Loucy (cell line): ENCODE measurements around the gene CMTM8.

ENCODE experiments used
- H2AFZ ChIP-seq: fragments of 200-600 bp; sonication (generic); 2 replicates; pipeline ENCODE4 v1.6.0; 2016; ENCODE audit warnings: antibody characterized with exemption, mild to moderate bottlenecking, low read length, moderate library complexity
- H3F3A ChIP-seq: fragments of 200-600 bp; 2 replicates; pipeline ENCODE4 v1.6.0; 2016; ENCODE audit warnings: antibody characterized with exemption, low read depth, mild to moderate bottlenecking
- H3K27me3 ChIP-seq: fragments of 200-600 bp; sonication (generic); 2 replicates; pipeline ENCODE4 v1.6.1; 2014; ENCODE audit warnings: low read length, mild to moderate bottlenecking; ENCODE audit not compliant: insufficient read depth, poor library complexity, severe bottlenecking
- H3K36me3 ChIP-seq: fragments of 200-600 bp; sonication (generic); 2 replicates; pipeline ENCODE4 v1.6.1; 2016; ENCODE audit warnings: low read length; ENCODE audit not compliant: insufficient read depth
- H3K4me1 ChIP-seq: fragments of 200-600 bp; sonication (generic); 2 replicates; pipeline ENCODE4 v1.5.1; 2014; ENCODE audit warnings: low read length, mild to moderate bottlenecking; ENCODE audit not compliant: insufficient read depth, poor library complexity, severe bottlenecking
- H3K4me2 ChIP-seq: fragments of 200-600 bp; sonication (generic); 2 replicates; pipeline ENCODE4 v1.6.0; 2014; ENCODE audit warnings: antibody characterized with exemption, low read length, low read depth, mild to moderate bottlenecking; ENCODE audit not compliant: poor library complexity, severe bottlenecking
- H3K4me3 ChIP-seq: fragments of 200-600 bp; sonication (generic); 2 replicates; pipeline ENCODE4 v1.5.1; 2014; ENCODE audit warnings: low read length, mild to moderate bottlenecking, mixed read lengths; ENCODE audit not compliant: poor library complexity, severe bottlenecking
- H3K79me2 ChIP-seq: fragments of 200-600 bp; sonication (generic); 2 replicates; pipeline ENCODE4 v1.6.1; 2014; ENCODE audit warnings: low read length; ENCODE audit not compliant: insufficient read depth
- H3K9ac ChIP-seq: fragments of 200-600 bp; sonication (generic); 2 replicates; pipeline ENCODE4 v1.6.0; 2014; ENCODE audit warnings: mild to moderate bottlenecking, low read depth, low read length, moderate library complexity; ENCODE audit not compliant: poor library complexity, severe bottlenecking
- H3K9me2 ChIP-seq: fragments of 200-600 bp; sonication (generic); replicated peaks from 2 replicates; pipeline ENCODE4 v1.6.1; 2016; ENCODE audit warnings: low read depth, low read length, mixed read lengths
- H3K9me3 ChIP-seq: fragments of 200-600 bp; sonication (generic); 2 replicates; pipeline ENCODE4 v1.6.1; 2014; ENCODE audit warnings: mild to moderate bottlenecking, antibody characterized with exemption, low read length, low read depth; ENCODE audit not compliant: insufficient read depth
- H4K20me1 ChIP-seq: fragments of 200-600 bp; sonication (generic); 2 replicates; pipeline ENCODE4 v1.6.0; 2014; ENCODE audit warnings: antibody characterized with exemption, low read length, mild to moderate bottlenecking; ENCODE audit not compliant: insufficient read depth, poor library complexity, severe bottlenecking
- EZH2phosphoT487 ChIP-seq: fragments of 200-600 bp; IDR thresholded peaks from 2 replicates; pipeline ENCODE4 v1.6.1; 2018; ENCODE audit warnings: antibody characterized with exemption, mild to moderate bottlenecking, moderate library complexity, borderline replicate concordance
- TF ChIP-seq, protein P1 (sequence below): fragments of 200-600 bp; sonication (generic); conservative IDR thresholded peaks from 2 replicates; pipeline ENCODE4 v1.5.1; 2014; ENCODE audit warnings: mild to moderate bottlenecking, antibody characterized with exemption, low read length

CMTM8 gene

DNA sequence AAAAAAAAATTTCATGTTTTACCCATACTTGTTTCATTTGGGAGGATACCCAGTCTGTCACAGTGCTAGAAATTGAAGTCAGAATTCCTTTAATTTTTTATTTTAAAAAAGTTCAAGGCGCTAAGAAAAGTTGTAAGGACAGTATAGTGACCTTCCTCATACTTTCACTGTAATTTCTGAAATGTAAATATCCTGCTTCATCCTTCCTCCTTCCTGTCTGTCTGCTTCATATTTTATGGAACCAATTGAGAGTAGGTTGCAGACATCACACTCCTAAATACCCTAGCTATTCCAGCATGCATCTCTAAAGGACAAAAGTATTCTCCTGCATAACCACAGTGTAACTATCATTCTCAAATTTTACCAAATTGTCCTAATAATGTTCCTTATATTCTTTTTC is 35.8 kb downstream of the CMTM8 start:
- Histone ChIP-seq H3K4me3 (no peak overlapping the region), H3K9me3 (no peaks in the 10 kb centered on the region), H2AFZ (no peak overlapping the region), H3F3A (no peaks in the 10 kb centered on the region), H3K27me3 (no peaks in the 10 kb centered on the region), H3K4me2 (no peak overlapping the region), H3K79me2 (no peaks in the 10 kb centered on the region), H3K9me2 (no peaks in the 10 kb centered on the region), H3K4me1 (no peaks in the 10 kb centered on the region), H3K9ac (no peak overlapping the region), H3K36me3 (no peaks in the 10 kb centered on the region), H4K20me1 (no peaks in the 10 kb centered on the region)
- TF ChIP-seq EZH2phosphoT487: no peak
- TF ChIP-seq, protein P1, sequence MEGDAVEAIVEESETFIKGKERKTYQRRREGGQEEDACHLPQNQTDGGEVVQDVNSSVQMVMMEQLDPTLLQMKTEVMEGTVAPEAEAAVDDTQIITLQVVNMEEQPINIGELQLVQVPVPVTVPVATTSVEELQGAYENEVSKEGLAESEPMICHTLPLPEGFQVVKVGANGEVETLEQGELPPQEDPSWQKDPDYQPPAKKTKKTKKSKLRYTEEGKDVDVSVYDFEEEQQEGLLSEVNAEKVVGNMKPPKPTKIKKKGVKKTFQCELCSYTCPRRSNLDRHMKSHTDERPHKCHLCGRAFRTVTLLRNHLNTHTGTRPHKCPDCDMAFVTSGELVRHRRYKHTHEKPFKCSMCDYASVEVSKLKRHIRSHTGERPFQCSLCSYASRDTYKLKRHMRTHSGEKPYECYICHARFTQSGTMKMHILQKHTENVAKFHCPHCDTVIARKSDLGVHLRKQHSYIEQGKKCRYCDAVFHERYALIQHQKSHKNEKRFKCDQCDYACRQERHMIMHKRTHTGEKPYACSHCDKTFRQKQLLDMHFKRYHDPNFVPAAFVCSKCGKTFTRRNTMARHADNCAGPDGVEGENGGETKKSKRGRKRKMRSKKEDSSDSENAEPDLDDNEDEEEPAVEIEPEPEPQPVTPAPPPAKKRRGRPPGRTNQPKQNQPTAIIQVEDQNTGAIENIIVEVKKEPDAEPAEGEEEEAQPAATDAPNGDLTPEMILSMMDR: no peak

DNA sequence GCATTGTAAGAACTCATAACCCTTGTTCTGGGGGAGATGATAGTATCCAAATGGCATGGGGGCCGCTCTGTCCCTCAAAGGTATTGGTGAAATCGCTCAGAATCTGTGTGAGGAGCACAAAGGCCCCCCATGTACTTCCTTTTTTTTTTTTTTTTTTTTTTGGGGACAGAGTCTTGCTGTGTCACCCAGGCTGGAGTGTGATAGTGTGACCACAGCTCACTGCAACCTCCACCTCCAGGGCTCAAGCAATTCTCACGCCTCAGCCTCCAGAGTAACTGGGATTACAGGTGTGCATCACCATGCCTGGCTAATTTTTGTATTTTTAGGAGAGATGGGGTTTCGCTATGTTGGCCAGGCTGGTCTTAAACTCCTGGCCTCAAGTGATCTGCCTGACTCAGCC is 37.0 kb downstream of the CMTM8 start:
- no peak overlapping the region for H3K4me3 ChIP-seq
- no peaks in the 10 kb centered on the region for H3F3A ChIP-seq
- no peaks in the 10 kb centered on the region for H3K4me1 ChIP-seq
- no peaks in the 10 kb centered on the region for H3K79me2 ChIP-seq
- H3K4me2 ChIP-seq: no peak overlapping the region
- H3K27me3 ChIP-seq: no peaks in the 10 kb centered on the region
- H2AFZ ChIP-seq: no peak overlapping the region
- no peak for TF ChIP-seq EZH2phosphoT487
- TF ChIP-seq, protein P1: no peak
- H3K9me2 ChIP-seq: no peaks in the 10 kb centered on the region
- no peaks in the 10 kb centered on the region for H3K9me3 ChIP-seq
- H4K20me1 ChIP-seq: no peaks in the 10 kb centered on the region
- no peak overlapping the region for H3K9ac ChIP-seq
- H3K36me3 ChIP-seq: no peaks in the 10 kb centered on the region

DNA sequence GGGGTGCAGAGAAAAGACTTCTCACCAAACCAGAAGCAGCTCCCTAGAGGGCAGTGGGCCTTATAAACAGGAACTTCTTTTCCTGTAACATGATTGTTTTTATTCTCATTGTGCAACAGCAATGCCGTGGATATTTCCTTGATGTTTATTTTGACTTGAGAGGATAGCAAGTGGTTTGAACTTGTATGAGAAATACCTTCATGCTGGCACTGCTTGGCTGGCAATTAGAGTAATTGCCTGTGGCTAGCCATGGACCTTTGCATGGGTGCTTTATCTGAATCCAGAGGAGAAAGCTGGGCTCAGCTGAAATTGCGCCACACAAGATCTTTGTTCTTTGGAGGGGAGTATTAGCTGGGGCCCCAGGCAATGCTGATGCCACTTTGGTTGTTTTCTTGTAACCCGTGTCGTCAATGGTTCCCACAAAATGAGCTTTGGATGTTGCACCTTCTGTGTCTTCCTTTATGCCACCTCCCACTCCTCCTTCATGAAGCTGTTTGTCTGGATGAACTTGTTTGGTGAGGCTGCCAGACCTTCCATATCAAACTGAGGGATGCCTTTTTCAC is 37.9 kb downstream of the CMTM8 start:
- Histone ChIP-seq H3K4me1 (no peaks in the 10 kb centered on the region), H2AFZ (no peak overlapping the region), H3K36me3 (no peaks in the 10 kb centered on the region), H3K79me2 (no peaks in the 10 kb centered on the region), H3K9me3 (no peaks in the 10 kb centered on the region), H3K9ac (no peak overlapping the region), H4K20me1 (no peaks in the 10 kb centered on the region), H3K27me3 (no peaks in the 10 kb centered on the region), H3K9me2 (no peaks in the 10 kb centered on the region), H3F3A (no peaks in the 10 kb centered on the region), H3K4me3 (no peak overlapping the region), H3K4me2 (no peak overlapping the region)
- TF ChIP-seq EZH2phosphoT487: no peak
- TF ChIP-seq, protein P1: no peak
